Measurements from ENCODE around the gene TMEM214. TPM values are rescaled to one million over a fixed set of nuclear protein-coding genes. Genes with fewer than 3 reads are reported as not detected.

TMEM214 gene
- total RNA-seq, 2 experiments from 2014 or later: 22.0 to 24.6 TPM

DNA sequence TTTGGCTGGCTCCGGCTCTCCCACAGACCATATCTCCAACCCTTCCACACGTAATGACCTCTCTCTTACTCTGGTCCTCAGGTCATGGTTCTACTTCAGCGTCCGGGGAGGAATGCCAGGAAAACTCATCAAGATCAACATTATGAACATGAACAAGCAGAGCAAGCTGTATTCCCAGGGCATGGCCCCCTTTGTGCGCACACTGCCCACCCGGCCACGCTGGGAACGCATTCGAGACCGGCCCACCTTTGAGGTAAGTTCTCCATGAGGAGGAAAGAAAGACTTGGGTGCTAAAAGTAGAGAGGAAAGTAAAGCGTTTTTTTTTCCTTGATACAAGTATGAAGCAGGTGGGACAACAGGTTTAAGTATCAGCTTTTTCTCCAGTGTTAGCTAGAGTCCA lies 20.6 kb downstream of the TMEM214 start:
- no peak overlapping the region for H3K4me3 ChIP-seq (ENCODE audit: low read length)
- Mint-ChIP-seq H3K27ac (peak overlapping the region; percentile 15), H3K9me3 (no peaks in the 10 kb centered on the region), H3K36me3 (ENCODE audit: low read depth) (peaks cover 50% of the 10 kb centered on the region), H3K27me3 (peaks cover 15% of the 10 kb centered on the region), H3K4me1 (ENCODE audit: low read depth) (peaks cover 27% of the 10 kb centered on the region), H3K4me3 (peak overlapping the region; percentile 96)
- peaks cover 25% of the 10 kb centered on the region for H3K36me3 ChIP-seq (ENCODE audit: insufficient read depth, low read length)
- peaks cover 20% of the 10 kb centered on the region for H3K4me1 ChIP-seq (ENCODE audit: insufficient read depth, low read length)
- no peaks in the 10 kb centered on the region for H3K9me3 ChIP-seq (ENCODE audit: control insufficient read depth in 1 of 2, insufficient read depth in 1 of 2, low read length in 2 of 2)
- DNase-seq (peak in 1 of 14 experiments; percentile 19), ATAC-seq (ENCODE audit: poor library complexity) (no peak)
- ChIA-PET POLR2A (interaction anchor here (3.0 to 13.4 kb wide), 3 partner anchors 8 to 31 kb away, joined by 26 to 301 read pairs (median 113); partner anchors contain the start of genes KHK and OST4), CTCF (interaction anchor here (0.9 to 1.4 kb wide), 2 partner anchors 18 to 92 kb away, joined by 3 to 4 read pairs; partner anchors contain the start of gene OST4)
- no peaks in the 10 kb centered on the region for H3K27me3 ChIP-seq (ENCODE audit: control insufficient read depth in 1 of 2, insufficient read depth in 2 of 2, low read length in 2 of 2)
- intact Hi-C loops (cut with DNase I, micrococcal nuclease): loop anchor here in 1 of 2 experiments (5.0 kb wide), 1 partner anchor 159 kb away; the partner anchor contains the start of genes ATRAID and SLC5A6
- no peak for TF ChIP-seq CTCF (IDR thresholded peaks at IDR 0.05)
- no peak overlapping the region for H3K27ac ChIP-seq (ENCODE audit: low read depth in 1 of 2, low read length in 2 of 2)

DNA sequence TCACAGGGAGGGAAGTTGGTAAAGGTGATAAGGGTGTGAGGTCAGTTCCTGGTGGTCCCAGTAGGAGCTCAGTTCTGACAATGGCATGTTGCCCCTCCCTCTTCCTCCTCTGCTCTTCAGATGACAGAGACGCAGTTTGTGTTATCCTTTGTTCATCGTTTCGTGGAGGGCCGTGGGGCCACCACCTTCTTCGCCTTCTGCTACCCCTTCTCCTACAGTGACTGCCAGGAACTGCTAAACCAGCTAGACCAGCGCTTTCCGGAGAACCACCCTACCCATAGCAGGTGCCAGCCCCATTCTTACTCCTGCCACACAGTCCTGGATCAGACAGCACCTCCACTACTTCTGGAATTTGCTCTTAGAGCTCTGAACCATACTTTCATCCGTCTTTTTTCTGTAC lies 21.0 kb downstream of the TMEM214 start:
- no peaks in the 10 kb centered on the region for H3K9me3 Mint-ChIP-seq
- peak overlapping the region; percentile 40 for H3K4me3 Mint-ChIP-seq
- intact Hi-C loops (cut with DNase I, micrococcal nuclease): loop anchor here in 1 of 2 experiments (5.0 kb wide), 1 partner anchor 159 kb away; the partner anchor contains the start of genes ATRAID and SLC5A6
- Histone ChIP-seq H3K4me1 (ENCODE audit: insufficient read depth, low read length) (peaks cover 20% of the 10 kb centered on the region), H3K27me3 (ENCODE audit: control insufficient read depth in 1 of 2, insufficient read depth in 2 of 2, low read length in 2 of 2) (no peaks in the 10 kb centered on the region), H3K27ac (ENCODE audit: low read depth in 1 of 2, low read length in 2 of 2) (no peak overlapping the region), H3K36me3 (ENCODE audit: insufficient read depth, low read length) (peaks cover 27% of the 10 kb centered on the region), H3K9me3 (ENCODE audit: control insufficient read depth in 1 of 2, insufficient read depth in 1 of 2, low read length in 2 of 2) (no peaks in the 10 kb centered on the region), H3K4me3 (ENCODE audit: low read length) (no peak overlapping the region)
- peaks cover 53% of the 10 kb centered on the region for H3K36me3 Mint-ChIP-seq (ENCODE audit: low read depth)
- ATAC-seq (ENCODE audit: poor library complexity) (no peak), DNase-seq (peak in 1 of 14 experiments; percentile 10)
- TF ChIP-seq CTCF (IDR thresholded peaks at IDR 0.05): no peak
- H3K27me3 Mint-ChIP-seq: peaks cover 15% of the 10 kb centered on the region
- ChIA-PET CTCF (interaction anchor here (1.4 kb wide), 1 partner anchor 18 kb away, joined by 4 read pairs; the partner anchor contains the start of gene OST4), POLR2A (interaction anchor here (1.3 to 13.4 kb wide), 2 partner anchors 17 to 34 kb away, joined by 3 to 301 read pairs; partner anchors contain the start of gene OST4)
- peak overlapping the region; percentile 15 for H3K27ac Mint-ChIP-seq
- H3K4me1 Mint-ChIP-seq (ENCODE audit: low read depth): peaks cover 27% of the 10 kb centered on the region

DNA sequence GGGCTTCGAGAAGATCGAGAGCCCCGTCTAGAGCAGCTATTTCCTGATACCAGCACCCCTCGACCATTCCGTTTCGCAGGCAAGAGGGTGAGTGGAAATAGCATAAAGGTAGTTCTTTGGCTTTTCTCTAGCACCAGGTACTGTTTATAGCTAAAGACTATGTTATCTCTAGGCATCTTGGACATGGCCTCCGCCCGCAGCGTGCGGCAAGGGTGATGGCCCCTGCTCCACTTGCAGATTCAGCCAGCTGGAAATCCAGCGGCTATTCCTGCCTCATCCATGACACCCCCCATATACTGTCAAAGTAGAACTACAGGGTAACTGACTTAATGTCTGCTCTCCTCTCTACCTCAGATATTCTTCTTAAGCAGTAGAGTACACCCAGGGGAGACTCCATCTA lies 22.0 kb downstream of the TMEM214 start:
- H3K9me3 ChIP-seq (ENCODE audit: control insufficient read depth in 1 of 2, insufficient read depth in 1 of 2, low read length in 2 of 2): no peaks in the 10 kb centered on the region
- peaks cover 22% of the 10 kb centered on the region for H3K4me1 Mint-ChIP-seq (ENCODE audit: low read depth)
- H3K4me3 Mint-ChIP-seq: peak overlapping the region; percentile 58
- H3K27me3 ChIP-seq (ENCODE audit: control insufficient read depth in 1 of 2, insufficient read depth in 2 of 2, low read length in 2 of 2): no peaks in the 10 kb centered on the region
- H3K36me3 ChIP-seq (ENCODE audit: insufficient read depth, low read length): peaks cover 31% of the 10 kb centered on the region
- peaks cover 52% of the 10 kb centered on the region for H3K36me3 Mint-ChIP-seq (ENCODE audit: low read depth)
- ChIA-PET CTCF (interaction anchor here (1.4 kb wide), 1 partner anchor 17 kb away, joined by 4 read pairs; the partner anchor contains the start of gene OST4), POLR2A (interaction anchor here (1.3 to 13.4 kb wide), 2 partner anchors 16 to 33 kb away, joined by 3 to 301 read pairs; partner anchors contain the start of gene OST4)
- H3K4me3 ChIP-seq (ENCODE audit: low read length): no peak overlapping the region
- intact Hi-C loops (cut with DNase I, micrococcal nuclease): loop anchor here in 1 of 2 experiments (5.0 kb wide), 1 partner anchor 158 kb away; the partner anchor contains the start of genes ATRAID and SLC5A6
- ATAC-seq (ENCODE audit: poor library complexity) (no peak), DNase-seq (no peak)
- no peak overlapping the region for H3K27ac ChIP-seq (ENCODE audit: low read depth in 1 of 2, low read length in 2 of 2)
- TF ChIP-seq CTCF (IDR thresholded peaks at IDR 0.05): no peak
- peaks cover 13% of the 10 kb centered on the region for H3K4me1 ChIP-seq (ENCODE audit: insufficient read depth, low read length)
- H3K9me3 Mint-ChIP-seq: no peaks in the 10 kb centered on the region
- H3K27me3 Mint-ChIP-seq: peaks cover 15% of the 10 kb centered on the region
- H3K27ac Mint-ChIP-seq: peak overlapping the region; percentile 65

Measured in CD4-positive, alpha-beta T cell (primary cell).